A549 (cell line): ENCODE data around the gene PIK3R1. TPM values are rescaled to one million over a fixed set of nuclear protein-coding genes. Genes with fewer than 3 reads are reported as not detected.

ENCODE experiments used
- ATAC-seq, 2 experiments: fragments of 200-7000 bp in 1 of 2; fragments of >200 bp in 1 of 2; cut with Nextera tagmentation in 1 of 2; cut with Tn5 transposase in 1 of 2; 3 replicates each; pipeline versions ENCODE4 v1.8.0 to v1.9.1; 2018 to 2020; ENCODE audit warnings: mild to moderate bottlenecking in 1 of 2, moderate library complexity in 1 of 2
- CTCF ChIA-PET: fragments of 300-600 bp; sonication (Branson Sonifier 250); formaldehyde crosslinking; extraction: SDS; loops from one replicate; lab custom pipeline; 2021; ENCODE audit warnings: antibody characterized with exemption, inconsistent platforms; lab: Yijun Ruan, JAX
- POLR2A ChIA-PET: fragments of 350-600 bp; formaldehyde crosslinking; extraction: SDS; loops from one replicate; lab custom pipeline; 2021; ENCODE audit warnings: antibody characterized with exemption, inconsistent platforms; lab: Yijun Ruan, JAX
- DNase-seq, 2 experiments: peaks; one replicate each; pipeline versions ENCODE4 v3.0.0 to v3.0.0-alpha.2; 2011 to 2016; ENCODE audit warnings: low read depth in 1 of 2, low spot score in 1 of 2
- FAIRE-seq: peaks from 2 replicates; lab custom pipeline; 2011; peaks lifted over from hg19 to GRCh38; lab: Jason Lieb, UNC
- H3K27ac ChIP-seq, 2 experiments: fragments of >200 bp; sonication (Bioruptor Twin); formaldehyde crosslinking; 3 replicates each; pipeline ENCODE4 v1.5.1; 2016 to 2017
- H3K4me1 ChIP-seq: fragments of >200 bp; sonication (Bioruptor Twin); formaldehyde crosslinking; 3 replicates; pipeline ENCODE4 v1.6.1; 2016
- H3K4me2 ChIP-seq: fragments of >200 bp; sonication (Bioruptor Twin); formaldehyde crosslinking; 3 replicates; pipeline ENCODE4 v1.6.1; 2016
- H3K4me3 ChIP-seq: fragments of >200 bp; sonication (Bioruptor Twin); formaldehyde crosslinking; 3 replicates; pipeline ENCODE4 v1.5.1; 2016
- H3K9me3 ChIP-seq: fragments of >200 bp; sonication (Bioruptor Twin); formaldehyde crosslinking; 3 replicates; pipeline ENCODE4 v1.6.1; 2016
- CHD4 ChIP-seq: fragments of 200-600 bp; sonication (generic); IDR thresholded peaks from 2 replicates; pipeline ENCODE4 v1.6.1; 2016; ENCODE audit warnings: antibody characterized with exemption, mild to moderate bottlenecking, borderline replicate concordance
- EHMT2 ChIP-seq: fragments of 200-600 bp; sonication (generic); IDR thresholded peaks from 2 replicates; pipeline ENCODE4 v1.6.1; 2016; ENCODE audit warnings: antibody characterized with exemption, low read depth, mild to moderate bottlenecking, moderate library complexity
- ELK1 ChIP-seq: fragments of 150-350 bp; IDR thresholded peaks from 2 replicates; pipeline ENCODE4 v1.6.1; 2014; ENCODE audit warnings: low read depth, mild to moderate bottlenecking, low read length
- ESRRA ChIP-seq: fragments of 150-350 bp; IDR thresholded peaks from 2 replicates; pipeline ENCODE4 v1.6.1; 2014; ENCODE audit warnings: mild to moderate bottlenecking, low read length, borderline replicate concordance
- FOXS1 ChIP-seq: fragments of 250-450 bp; sonication (Bioruptor Pico); IDR thresholded peaks from 2 replicates; pipeline ENCODE4 v1.5.0; 2020; ENCODE audit warnings: mild to moderate bottlenecking, moderate library complexity
- GATA3 ChIP-seq: IDR thresholded peaks from 2 replicates; pipeline ENCODE4 v1.6.1; 2012; ENCODE audit warnings: borderline replicate concordance
- HOXA7 ChIP-seq: fragments of 250-450 bp; sonication (Bioruptor Pico); IDR thresholded peaks from 2 replicates; pipeline ENCODE4 v1.5.0; 2020; ENCODE audit warnings: mild to moderate bottlenecking, moderate library complexity
- KDM5A ChIP-seq: fragments of 200-600 bp; sonication (generic); IDR thresholded peaks from 2 replicates; pipeline ENCODE4 v1.6.1; 2016; ENCODE audit warnings: antibody characterized with exemption, mild to moderate bottlenecking
- MAFK ChIP-seq: fragments of 450-650 bp; IDR thresholded peaks from 2 replicates; pipeline ENCODE4 v1.6.1; 2014; ENCODE audit not compliant: partially characterized antibody
- NFE2L2 ChIP-seq: fragments of 150-350 bp; conservative IDR thresholded peaks from 2 replicates; pipeline ENCODE4 v1.6.1; 2014; ENCODE audit warnings: low read length
- NR3C1 ChIP-seq: fragments of >200 bp; sonication (Bioruptor Twin); formaldehyde crosslinking; IDR thresholded peaks from 3 replicates; pipeline ENCODE4 v1.6.1; 2017
- PHF8 ChIP-seq: fragments of 200-600 bp; sonication (generic); IDR thresholded peaks from 2 replicates; pipeline ENCODE4 v1.6.1; 2016; ENCODE audit warnings: low read depth, mild to moderate bottlenecking, antibody characterized with exemption, moderate library complexity, borderline replicate concordance
- POLR2AphosphoS2 ChIP-seq: conservative IDR thresholded peaks from 2 replicates; pipeline ENCODE4 v1.6.1; 2012; ENCODE audit warnings: low read length, improper control_type of control experiment, inconsistent platforms
- RAD21 ChIP-seq, 2 experiments: fragments of >200 bp in 1 of 2; sonication (Bioruptor Twin) in 1 of 2; formaldehyde crosslinking in 1 of 2; IDR thresholded peaks in 1 of 2; conservative IDR thresholded peaks in 1 of 2; 2 replicates in 1 of 2; 3 replicates in 1 of 2; pipeline ENCODE4 v1.6.1; 2012 to 2018; ENCODE audit warnings: inconsistent platforms in 1 of 2
- RARB ChIP-seq: fragments of 250-450 bp; sonication (Bioruptor Pico); IDR thresholded peaks from 2 replicates; pipeline ENCODE4 v1.8.0; 2021; ENCODE audit warnings: mild to moderate bottlenecking, moderate library complexity
- RCOR1 ChIP-seq: fragments of 150-350 bp; IDR thresholded peaks from 2 replicates; pipeline ENCODE4 v1.6.1; 2014; ENCODE audit warnings: antibody characterized with exemption, low read length, low read depth
- REST ChIP-seq: fragments of 200-600 bp; sonication (generic); IDR thresholded peaks from 2 replicates; pipeline ENCODE4 v1.6.1; 2016; ENCODE audit warnings: antibody characterized with exemption, mild to moderate bottlenecking, moderate library complexity
- RFX5 ChIP-seq: fragments of 450-650 bp; IDR thresholded peaks from 2 replicates; pipeline ENCODE4 v1.7.1; 2014; ENCODE audit warnings: antibody characterized with exemption, mild to moderate bottlenecking, moderate library complexity
- SMC3 ChIP-seq: fragments of >200 bp; sonication (Bioruptor Twin); formaldehyde crosslinking; IDR thresholded peaks from 3 replicates; pipeline ENCODE4 v1.6.1; 2018; ENCODE audit warnings: inconsistent platforms
- SREBF2 ChIP-seq: fragments of 450-650 bp; IDR thresholded peaks from 2 replicates; pipeline ENCODE4 v1.6.1; 2014; ENCODE audit warnings: mild to moderate bottlenecking, moderate library complexity
- TP53 ChIP-seq: fragments of 250-450 bp; sonication (Bioruptor Pico); IDR thresholded peaks from 2 replicates; pipeline ENCODE4 v1.5.0; 2021; ENCODE audit warnings: mild to moderate bottlenecking, moderate library complexity
- ZC3H11A ChIP-seq: fragments of 450-650 bp; IDR thresholded peaks from 2 replicates; pipeline ENCODE4 v1.6.1; 2014; ENCODE audit warnings: antibody characterized with exemption, mild to moderate bottlenecking
- ZFP36 ChIP-seq: fragments of 450-650 bp; IDR thresholded peaks from 2 replicates; pipeline ENCODE4 v1.6.1; 2014; ENCODE audit warnings: borderline replicate concordance; ENCODE audit not compliant: partially characterized antibody
- WGBS: methylation state at CpG from one replicate; pipeline ENCODE4 v1.1.6; 2017; ENCODE audit errors: missing lambda C conversion rate; 5-methylcytosine and 5-hydroxymethylcytosine counted together
- polyA plus RNA-seq, 4 experiments: library from polyadenylated mRNA; depleted of rRNA in 3 of 4; stranded (reverse); fragments of >200 nt; fragmentation: RNase III in 1 of 4; extraction: RNeasy Plus Mini Kit Qiagen cat#74134 plus additional on column Dnase treatment in 1 of 4; gene quantifications; 2 replicates in 3 of 4; 3 replicates in 1 of 4; pipeline ENCODE4 v1.2.3, GENCODE V29; 2011 to 2017
- TF ChIP-seq, protein P1 (sequence below): IDR thresholded peaks from 2 replicates; pipeline ENCODE4 v1.6.1; 2012; ENCODE audit warnings: low read depth, borderline replicate concordance
- TF ChIP-seq, protein P2 (sequence below): IDR thresholded peaks from 2 replicates; pipeline ENCODE4 v1.6.1; 2012

The PIK3R1 gene
- polyA plus RNA-seq, 2 of the 4 experiments (the other 2 are of a cell fraction) = 5.5 to 5.7 TPM

DNA sequence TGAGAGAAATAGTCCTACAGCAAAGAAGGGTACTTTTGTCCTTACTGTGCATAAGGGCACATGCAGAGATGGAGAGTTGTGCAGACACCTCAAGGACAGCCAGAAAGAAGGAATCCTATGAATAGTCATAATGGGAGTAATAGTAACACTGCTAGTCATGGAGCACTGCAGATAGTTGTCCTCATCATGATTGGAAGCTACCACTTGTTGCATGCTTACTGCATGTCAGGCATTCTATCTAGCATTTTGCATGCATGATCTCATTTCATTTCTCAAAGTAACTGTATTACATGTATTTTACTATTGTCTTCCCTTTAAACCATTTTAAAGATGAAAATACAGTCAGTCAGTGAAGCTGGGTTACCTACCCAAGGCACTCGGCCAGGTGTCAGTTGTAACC lies 81.3 kb downstream of the PIK3R1 start:
- CTCF ChIA-PET = interaction anchor here (0.9 to 1.4 kb wide), 4 partner anchors 10 to 654 kb away, joined by 3 to 6 read pairs (median 4); no protein-coding TSS in a partner anchor
- ATAC-seq = no peak
- no peak overlapping the region for H3K27ac ChIP-seq
- no peak for TF ChIP-seq ZFP36
- TF ChIP-seq, all 56 proteins: peak for 0
- POLR2A ChIA-PET = no interaction called here
- WGBS = 73% methylated on average over 1 of the region's 1 CpG
- DNase-seq (no peak), FAIRE-seq (no peak)
- no peaks in the 10 kb centered on the region; the same call in 2 of the 3 replicates for H3K4me1 ChIP-seq
- no peaks in the 10 kb centered on the region for H3K9me3 ChIP-seq
- no peak overlapping the region for H3K4me3 ChIP-seq
- H3K4me2 ChIP-seq = no peak overlapping the region

DNA sequence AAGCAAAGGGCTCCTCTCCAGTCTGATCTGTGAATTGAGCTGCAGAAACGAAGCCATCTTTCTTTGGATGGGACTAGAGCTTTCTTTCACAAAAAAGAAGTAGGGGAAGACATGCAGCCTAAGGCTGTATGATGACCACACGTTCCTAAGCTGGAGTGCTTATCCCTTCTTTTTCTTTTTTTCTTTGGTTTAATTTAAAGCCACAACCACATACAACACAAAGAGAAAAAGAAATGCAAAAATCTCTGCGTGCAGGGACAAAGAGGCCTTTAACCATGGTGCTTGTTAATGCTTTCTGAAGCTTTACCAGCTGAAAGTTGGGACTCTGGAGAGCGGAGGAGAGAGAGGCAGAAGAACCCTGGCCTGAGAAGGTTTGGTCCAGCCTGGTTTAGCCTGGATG lies 82.1 kb downstream of the PIK3R1 start:
- no peak for TF ChIP-seq PHF8
- no peak for TF ChIP-seq RAD21 (conservative IDR thresholded peaks at IDR 0.05 in 1 of 2, IDR thresholded peaks at IDR 0.05 in 1 of 2)
- no peak for TF ChIP-seq ZC3H11A
- TF ChIP-seq TP53 (CRISPR knock-in tag) = no peak
- no peak for TF ChIP-seq RCOR1
- no peak for FAIRE-seq
- no peak overlapping the region for H3K4me3 ChIP-seq
- DNase-seq = no peak
- no peak overlapping the region for H3K4me2 ChIP-seq
- H3K4me1 ChIP-seq = no peaks in the 10 kb centered on the region
- WGBS = 72% methylated on average over 4 of the region's 4 CpGs
- ChIA-PET CTCF (interaction anchor here (0.9 to 1.4 kb wide), 4 partner anchors 10 to 654 kb away, joined by 3 to 6 read pairs (median 3); no protein-coding TSS in a partner anchor), POLR2A (no interaction called here)
- H3K9me3 ChIP-seq = no peaks in the 10 kb centered on the region
- no peak overlapping the region for H3K27ac ChIP-seq
- no peak for ATAC-seq

GRCh38 chr5:68298479-68298878 lies 82.9 kb downstream of the PIK3R1 start:
- TF ChIP-seq, protein P1, sequence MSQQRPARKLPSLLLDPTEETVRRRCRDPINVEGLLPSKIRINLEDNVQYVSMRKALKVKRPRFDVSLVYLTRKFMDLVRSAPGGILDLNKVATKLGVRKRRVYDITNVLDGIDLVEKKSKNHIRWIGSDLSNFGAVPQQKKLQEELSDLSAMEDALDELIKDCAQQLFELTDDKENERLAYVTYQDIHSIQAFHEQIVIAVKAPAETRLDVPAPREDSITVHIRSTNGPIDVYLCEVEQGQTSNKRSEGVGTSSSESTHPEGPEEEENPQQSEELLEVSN = no peak
- TF ChIP-seq ELK1 (no peak), NFE2L2 (no peak), REST (no peak), RARB (no peak), FOXS1 (CRISPR knock-in tag) (no peak), HOXA7 (CRISPR knock-in tag) (no peak), CHD4 (no peak), POLR2AphosphoS2 (no peak), MAFK (no peak), NR3C1 (no peak), EHMT2 (no peak), KDM5A (no peak), GATA3 (no peak), SREBF2 (no peak), SMC3 (no peak), RFX5 (no peak), ESRRA (no peak)
- TF ChIP-seq, protein P2, sequence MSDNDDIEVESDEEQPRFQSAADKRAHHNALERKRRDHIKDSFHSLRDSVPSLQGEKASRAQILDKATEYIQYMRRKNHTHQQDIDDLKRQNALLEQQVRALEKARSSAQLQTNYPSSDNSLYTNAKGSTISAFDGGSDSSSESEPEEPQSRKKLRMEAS = no peak
- 91% methylated on average over 2 of the region's 2 CpGs for WGBS
- Histone ChIP-seq H3K4me2 (no peak overlapping the region), H3K4me1 (no peaks in the 10 kb centered on the region), H3K9me3 (no peaks in the 10 kb centered on the region), H3K4me3 (no peak overlapping the region), H3K27ac (no peak overlapping the region)
- ChIA-PET POLR2A (no interaction called here), CTCF (interaction anchor here (1.2 to 3.5 kb wide), 2 partner anchors 11 to 726 kb away, joined by 4 to 23 read pairs; no protein-coding TSS in a partner anchor)
- no peak for DNase-seq
- ATAC-seq = no peak
- no peak for FAIRE-seq
